ENCODE measurements around the gene ADAMTS2.

The ADAMTS2 gene

DNA sequence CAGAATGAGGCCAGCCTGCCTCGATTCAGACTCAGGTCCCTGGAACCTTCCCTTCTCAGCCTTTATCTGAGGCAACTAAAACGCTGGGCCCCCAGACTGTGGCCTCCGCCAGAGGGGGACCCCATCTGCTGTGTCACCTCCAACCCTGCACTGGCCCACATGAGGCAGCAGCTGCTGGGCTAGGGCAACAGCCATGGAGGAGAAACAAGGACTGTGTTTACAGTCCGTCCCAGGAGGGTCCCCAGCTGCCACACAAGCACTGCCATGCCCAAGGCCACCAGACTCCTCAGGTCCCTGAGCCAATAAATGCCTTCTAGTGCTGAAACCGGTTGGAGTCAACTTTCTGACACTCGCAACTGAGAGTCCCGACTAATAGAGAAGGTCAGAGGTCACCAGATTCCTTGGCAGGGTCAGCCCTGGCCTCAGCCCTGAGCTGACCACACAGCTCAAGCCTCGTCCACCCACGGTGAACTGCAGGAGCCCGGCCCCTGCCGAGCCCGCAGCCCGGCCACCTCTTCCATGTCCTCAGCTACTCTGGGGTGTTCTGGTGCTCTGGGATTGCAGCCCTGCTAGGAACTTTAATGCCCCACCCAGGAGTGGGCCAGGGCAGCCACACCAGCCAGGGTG lies 208.1 kb downstream of the ADAMTS2 start:
- TF ChIP-seq, protein P1, sequence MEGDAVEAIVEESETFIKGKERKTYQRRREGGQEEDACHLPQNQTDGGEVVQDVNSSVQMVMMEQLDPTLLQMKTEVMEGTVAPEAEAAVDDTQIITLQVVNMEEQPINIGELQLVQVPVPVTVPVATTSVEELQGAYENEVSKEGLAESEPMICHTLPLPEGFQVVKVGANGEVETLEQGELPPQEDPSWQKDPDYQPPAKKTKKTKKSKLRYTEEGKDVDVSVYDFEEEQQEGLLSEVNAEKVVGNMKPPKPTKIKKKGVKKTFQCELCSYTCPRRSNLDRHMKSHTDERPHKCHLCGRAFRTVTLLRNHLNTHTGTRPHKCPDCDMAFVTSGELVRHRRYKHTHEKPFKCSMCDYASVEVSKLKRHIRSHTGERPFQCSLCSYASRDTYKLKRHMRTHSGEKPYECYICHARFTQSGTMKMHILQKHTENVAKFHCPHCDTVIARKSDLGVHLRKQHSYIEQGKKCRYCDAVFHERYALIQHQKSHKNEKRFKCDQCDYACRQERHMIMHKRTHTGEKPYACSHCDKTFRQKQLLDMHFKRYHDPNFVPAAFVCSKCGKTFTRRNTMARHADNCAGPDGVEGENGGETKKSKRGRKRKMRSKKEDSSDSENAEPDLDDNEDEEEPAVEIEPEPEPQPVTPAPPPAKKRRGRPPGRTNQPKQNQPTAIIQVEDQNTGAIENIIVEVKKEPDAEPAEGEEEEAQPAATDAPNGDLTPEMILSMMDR (IDR thresholded peaks at IDR 0.05) = no peak

DNA sequence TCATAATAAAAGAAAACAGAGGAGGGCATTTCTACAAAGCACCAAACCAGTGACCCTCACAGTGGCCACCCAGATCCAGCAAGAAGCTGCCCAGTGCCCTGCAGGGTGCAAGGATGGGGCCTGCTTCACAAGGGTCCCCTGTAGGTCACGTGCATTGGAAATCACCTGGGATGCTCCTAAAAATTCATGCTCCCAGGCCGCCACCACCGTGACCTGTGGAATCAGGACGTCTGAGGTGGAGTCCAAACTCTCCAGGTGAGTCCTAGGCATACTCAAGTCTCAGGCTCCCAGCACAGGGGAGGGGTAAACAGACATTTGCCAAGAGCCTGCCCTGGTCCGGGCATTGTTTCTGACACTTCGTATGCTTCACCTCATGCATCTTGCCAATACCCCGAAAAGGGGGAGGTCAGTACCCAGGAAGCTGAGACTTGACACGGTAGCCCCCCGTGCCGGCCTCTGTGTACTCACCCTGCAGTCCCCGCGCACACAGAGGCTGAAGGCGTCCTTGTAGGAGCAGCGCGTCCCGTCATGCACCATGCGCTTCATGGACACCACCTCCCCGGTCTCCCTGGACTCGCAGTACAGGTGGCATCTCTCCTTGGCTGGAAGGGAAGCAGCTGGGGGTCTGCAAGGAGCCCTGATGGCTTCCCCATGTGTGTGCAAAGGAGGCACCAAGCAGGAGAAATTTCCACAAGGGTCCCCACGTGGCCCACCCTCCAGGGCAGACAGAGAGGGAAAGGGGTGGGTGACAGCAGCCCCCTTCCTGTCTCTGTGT lies 209.6 kb downstream of the ADAMTS2 start:
- TF ChIP-seq, protein P1 (IDR thresholded peaks at IDR 0.05) = no peak

DNA sequence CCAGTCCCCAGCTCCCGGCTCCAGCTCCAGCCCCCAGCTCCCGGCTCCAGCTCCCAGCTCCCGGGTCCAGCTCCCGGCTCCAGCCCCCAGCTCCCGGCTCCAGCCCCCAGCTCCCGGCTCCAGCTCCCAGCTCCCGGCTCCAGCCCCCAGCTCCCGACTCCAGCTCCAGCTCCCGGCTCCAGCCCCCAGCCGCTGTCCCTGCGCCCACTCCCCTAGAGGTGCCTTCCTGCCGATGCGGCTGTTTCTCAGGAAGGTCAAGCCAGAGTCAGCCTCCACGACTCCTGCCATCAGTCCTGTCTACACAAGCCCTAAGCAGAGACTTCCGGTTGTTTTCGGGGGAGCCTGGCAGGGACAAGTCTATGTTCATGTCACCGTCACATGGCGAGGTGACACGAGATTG lies 210.3 kb downstream of the ADAMTS2 start:
- TF ChIP-seq, protein P1 (IDR thresholded peaks at IDR 0.05) = no peak

DNA sequence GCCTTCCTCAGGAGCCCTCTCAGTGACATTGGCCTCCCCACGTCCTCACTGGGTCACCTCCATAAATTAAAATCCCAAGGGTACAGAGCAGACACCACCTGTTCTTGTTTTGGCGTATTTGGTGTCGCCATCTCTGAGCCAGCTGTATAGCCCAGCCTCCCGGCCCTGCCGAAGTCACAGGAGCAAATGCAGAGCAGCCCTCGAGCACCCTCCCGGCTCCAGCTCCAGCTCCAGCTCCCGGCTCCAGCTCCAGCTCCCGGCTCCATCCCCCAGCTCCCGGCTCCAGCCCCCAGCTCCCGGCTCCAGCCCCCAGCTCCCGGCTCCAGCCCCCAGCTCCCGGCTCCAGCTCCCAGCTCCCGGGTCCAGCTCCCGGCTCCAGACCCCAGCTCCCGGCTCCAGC lies 210.8 kb downstream of the ADAMTS2 start:
- TF ChIP-seq, protein P1 (IDR thresholded peaks at IDR 0.05) = no peak

DNA sequence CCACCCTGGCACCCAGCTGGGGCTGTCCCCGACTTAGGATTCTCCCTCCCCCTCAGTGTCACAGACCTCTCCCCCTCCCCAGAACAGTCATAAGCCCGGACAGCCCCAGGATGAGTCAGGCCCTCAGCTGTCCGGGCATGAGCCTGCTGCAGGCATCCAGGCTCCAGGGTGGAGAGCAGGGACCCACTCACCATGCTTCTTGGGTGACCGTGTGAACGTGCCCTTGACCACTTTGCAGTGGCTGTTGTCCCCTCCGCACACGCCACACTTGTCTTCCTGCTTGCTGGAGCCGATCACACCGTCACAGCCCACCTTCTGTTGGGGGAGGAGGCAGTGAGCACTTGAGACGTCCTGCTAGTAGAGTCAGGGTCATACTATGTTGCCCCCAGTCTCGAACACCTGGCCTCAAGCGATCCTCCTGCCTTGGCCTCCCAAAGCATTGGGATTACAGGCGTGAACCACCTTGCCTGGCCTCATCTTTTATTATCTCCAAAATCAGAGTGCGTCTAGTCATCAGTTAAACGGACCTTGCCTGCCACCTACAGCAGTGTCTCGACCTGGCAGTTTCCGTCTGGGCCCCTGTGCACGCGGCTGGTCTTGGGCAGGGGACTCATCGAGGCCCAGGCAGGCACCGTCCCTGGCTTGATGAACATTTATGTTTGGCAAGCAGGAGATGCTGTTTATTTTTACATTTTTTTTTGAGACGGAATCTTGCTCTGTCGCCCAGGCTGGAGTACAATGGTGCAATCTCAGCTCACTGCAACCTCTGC lies 212.5 kb downstream of the ADAMTS2 start:
- TF ChIP-seq, protein P1 (IDR thresholded peaks at IDR 0.05) = 0 out of 2 replicates have a peak, but pooled peaks have one; percentile 6

DNA sequence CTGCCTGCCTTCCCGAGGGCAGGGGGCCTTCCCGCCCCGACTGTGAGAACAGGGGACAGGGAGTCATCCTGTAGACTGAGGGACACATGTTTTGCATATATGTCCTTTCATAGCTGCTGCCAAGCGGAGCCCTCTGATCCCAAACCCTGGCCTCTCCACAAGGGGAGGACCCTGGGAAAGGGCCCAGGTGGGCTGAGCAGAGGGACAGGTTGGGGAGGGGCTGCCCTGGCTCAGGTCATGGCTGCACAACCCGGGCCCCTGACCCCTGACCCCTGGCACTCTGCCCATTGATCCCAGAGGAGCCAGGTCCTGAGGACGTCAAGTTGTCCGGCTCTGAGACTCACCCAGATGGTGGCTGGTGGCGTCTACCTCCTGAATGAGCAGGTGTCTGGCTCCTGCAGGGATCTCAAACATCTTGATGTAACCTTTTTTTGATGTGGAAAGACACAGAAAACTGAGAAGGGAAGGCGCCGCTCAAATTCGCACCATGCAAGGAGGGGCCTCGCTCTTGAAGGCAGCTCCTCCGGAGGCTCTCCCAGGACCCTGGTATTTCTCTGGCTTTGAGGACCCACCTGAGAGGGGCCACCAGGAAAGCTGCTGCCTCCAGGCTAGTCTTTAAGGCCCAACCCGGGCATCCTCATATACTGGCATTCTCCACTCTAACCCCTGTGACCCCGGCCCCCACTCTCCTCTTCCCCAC lies 213.2 kb downstream of the ADAMTS2 start:
- TF ChIP-seq, protein P1 (IDR thresholded peaks at IDR 0.05) = no peak

- TF ChIP-seq, protein P1 (IDR thresholded peaks at IDR 0.05) = no peak
These were observed 213.9 kb downstream of the ADAMTS2 start for GRCh38 chr5:179131321-179131835.

All from LNCAP (cell line).